SKM-1 (cell line): Measurements from ENCODE around the gene TRAPPC2L.

ENCODE experiments used
- DNase-seq: peaks from one replicate; lab custom pipeline; 2025; ENCODE audit not compliant: unreplicated experiment; lab: John Stamatoyannopoulos, UW

Gene TRAPPC2L

GRCh38 chr16:88839026-88839529 is 17.8 kb upstream of the TRAPPC2L start:
- DNase-seq: no peak

GRCh38 chr16:88839745-88840599 is 17.0 kb upstream of the TRAPPC2L start:
- peak; percentile 96 for DNase-seq

- DNase-seq: no peak
Observed at GRCh38 chr16:88840600-88841215, 16.2 kb upstream of the TRAPPC2L start.

- no peak for DNase-seq
Observed at GRCh38 chr16:88841521-88842307, 15.2 kb upstream of the TRAPPC2L start.

GRCh38 chr16:88842308-88842756 is 14.6 kb upstream of the TRAPPC2L start:
- DNase-seq: no peak

- DNase-seq: no peak
Observed at GRCh38 chr16:88842806-88843205, 14.1 kb upstream of the TRAPPC2L start.

GRCh38 chr16:88843256-88843655 is 13.7 kb upstream of the TRAPPC2L start:
- DNase-seq: no peak

- DNase-seq: no peak
Observed at GRCh38 chr16:88844419-88845036, 12.4 kb upstream of the TRAPPC2L start.

GRCh38 chr16:88846088-88846487 is 10.8 kb upstream of the TRAPPC2L start:
- DNase-seq: no peak

- DNase-seq: no peak
Observed at GRCh38 chr16:88847654-88848053, 9.3 kb upstream of the TRAPPC2L start.

- no peak for DNase-seq
Observed at GRCh38 chr16:88848557-88848956, 8.4 kb upstream of the TRAPPC2L start.

- DNase-seq: no peak
Observed at GRCh38 chr16:88850531-88851199, 6.3 kb upstream of the TRAPPC2L start.

- DNase-seq: no peak
Observed at GRCh38 chr16:88851616-88852015, 5.3 kb upstream of the TRAPPC2L start.

- peak; percentile 30 for DNase-seq
Observed at GRCh38 chr16:88853325-88853941, 3.5 kb upstream of the TRAPPC2L start.

- DNase-seq: no peak
Observed at GRCh38 chr16:88854306-88855111, 2.4 kb upstream of the TRAPPC2L start.

GRCh38 chr16:88855176-88855575 is 1.8 kb upstream of the TRAPPC2L start:
- DNase-seq: no peak

GRCh38 chr16:88855736-88856121 is 1.2 kb upstream of the TRAPPC2L start:
- no peak for DNase-seq

GRCh38 chr16:88856122-88856827 is 652 bp upstream of the TRAPPC2L start:
- no peak for DNase-seq
